GM19351 (cell line): ENCODE results near the gene MYCBP2.
"Not testable (repeated sequence)": the region's sequence is repeated elsewhere in the genome, so short reads cannot be mapped to it uniquely, and the experiment has no call there.

Source experiments
- ATAC-seq: cut with Tn5 transposase; IDR thresholded peaks from one replicate; pipeline ENCODE4 v1.9.1; 2021; ENCODE audit warnings: mild to moderate bottlenecking, moderate library complexity; ENCODE audit not compliant: unreplicated experiment

The MYCBP2 gene

GRCh38 chr13:77299587-77299986 is 27.3 kb downstream of the MYCBP2 start:
- ATAC-seq: no peak

- peak; percentile 85 for ATAC-seq
Observed at GRCh38 chr13:77298426-77298825, 28.5 kb downstream of the MYCBP2 start.

GRCh38 chr13:77291774-77292173 is 35.1 kb downstream of the MYCBP2 start:
- no peak for ATAC-seq

- no peak for ATAC-seq
Observed at GRCh38 chr13:77290342-77290741, 36.6 kb downstream of the MYCBP2 start.

- ATAC-seq: no peak
Observed at GRCh38 chr13:77289851-77290250, 37.0 kb downstream of the MYCBP2 start.

- ATAC-seq: not testable (repeated sequence)
Observed at GRCh38 chr13:77285632-77286031, 41.3 kb downstream of the MYCBP2 start.

- no peak for ATAC-seq
Observed at GRCh38 chr13:77285098-77285497, 41.8 kb downstream of the MYCBP2 start.

- ATAC-seq: no peak
Observed at GRCh38 chr13:77274126-77274525, 52.8 kb downstream of the MYCBP2 start.

GRCh38 chr13:77269141-77269540 is 57.8 kb downstream of the MYCBP2 start:
- ATAC-seq: no peak

GRCh38 chr13:77267362-77267761 is 59.5 kb downstream of the MYCBP2 start:
- ATAC-seq: no peak

- no peak for ATAC-seq
Observed at GRCh38 chr13:77265336-77265735, 61.6 kb downstream of the MYCBP2 start.

- no peak for ATAC-seq
Observed at GRCh38 chr13:77262198-77262597, 64.7 kb downstream of the MYCBP2 start.

- no peak for ATAC-seq
Observed at GRCh38 chr13:77250975-77251374, 75.9 kb downstream of the MYCBP2 start.

GRCh38 chr13:77245224-77245623 is 81.7 kb downstream of the MYCBP2 start:
- not testable (repeated sequence) for ATAC-seq

- ATAC-seq: no peak
Observed at GRCh38 chr13:77239312-77239711, 87.6 kb downstream of the MYCBP2 start.

GRCh38 chr13:77235456-77236022 is 91.4 kb downstream of the MYCBP2 start:
- ATAC-seq: no peak

GRCh38 chr13:77233159-77233558 is 93.7 kb downstream of the MYCBP2 start:
- ATAC-seq: no peak

- ATAC-seq: no peak
Observed at GRCh38 chr13:77230560-77230959, 96.3 kb downstream of the MYCBP2 start.

- ATAC-seq: no peak
Observed at GRCh38 chr13:77225946-77226345, 100.9 kb downstream of the MYCBP2 start.

GRCh38 chr13:77222909-77223308 is 104.0 kb downstream of the MYCBP2 start:
- no peak for ATAC-seq

- no peak for ATAC-seq
Observed at GRCh38 chr13:77222000-77222690, 104.7 kb downstream of the MYCBP2 start.

- ATAC-seq: no peak
Observed at GRCh38 chr13:77219401-77219800, 107.5 kb downstream of the MYCBP2 start.

GRCh38 chr13:77218274-77218673 is 108.6 kb downstream of the MYCBP2 start:
- ATAC-seq: no peak
